Trophoblast cell (in vitro differentiated cells and primary cell): Measurements from ENCODE around the gene FRS3.

ENCODE experiments used
- DNase-seq, 2 donors: peaks; one replicate each; pipeline ENCODE4 v3.0.0-alpha.2; 2016
- H2AFZ ChIP-seq: 2 replicates; pipeline ENCODE4 v1.6.1; 2013; ENCODE audit warnings: low read length, moderate library complexity, mild to moderate bottlenecking; ENCODE audit not compliant: insufficient read depth, poor library complexity
- H2AK5ac ChIP-seq: 2 replicates; pipeline ENCODE4 v1.6.1; 2013; ENCODE audit warnings: mild to moderate bottlenecking, low read length
- H2BK120ac ChIP-seq: 2 replicates; pipeline ENCODE4 v1.6.1; 2013; ENCODE audit warnings: low read length, mild to moderate bottlenecking, moderate library complexity; ENCODE audit not compliant: insufficient read depth, poor library complexity
- H2BK12ac ChIP-seq: 2 replicates; pipeline ENCODE4 v1.6.1; 2013; ENCODE audit warnings: mild to moderate bottlenecking, low read length, moderate library complexity
- H2BK5ac ChIP-seq: 2 replicates; pipeline ENCODE4 v1.6.1; 2013; ENCODE audit warnings: low read length, low read depth, moderate library complexity, mild to moderate bottlenecking; ENCODE audit not compliant: poor library complexity
- H3K14ac ChIP-seq: 2 replicates; pipeline ENCODE4 v1.6.1; 2013; ENCODE audit warnings: mild to moderate bottlenecking, low read length
- H3K18ac ChIP-seq: 2 replicates; pipeline ENCODE4 v1.6.1; 2013; ENCODE audit warnings: mild to moderate bottlenecking, low read length
- H3K23ac ChIP-seq: 2 replicates; pipeline ENCODE4 v1.6.1; 2013; ENCODE audit warnings: low read length
- H3K27ac ChIP-seq: 2 replicates; pipeline ENCODE4 v1.5.1; 2013; ENCODE audit warnings: low read depth, mild to moderate bottlenecking, inconsistent platforms, low read length, moderate library complexity
- H3K27me3 ChIP-seq: 2 replicates; pipeline ENCODE4 v1.6.1; 2013; ENCODE audit warnings: inconsistent platforms, mild to moderate bottlenecking, low read length, moderate library complexity; ENCODE audit not compliant: insufficient read depth
- H3K36me3 ChIP-seq, 2 experiments: 1 replicate in 1 of 2; 2 replicates in 1 of 2; pipeline ENCODE4 v1.6.1; 2013; ENCODE audit warnings: low read length in 2 of 2, mild to moderate bottlenecking in 2 of 2, moderate library complexity in 1 of 2; ENCODE audit not compliant: insufficient read depth in 2 of 2, control insufficient read depth in 1 of 2
- H3K4ac ChIP-seq: 2 replicates; pipeline ENCODE4 v1.6.1; 2013; ENCODE audit warnings: low read depth, mild to moderate bottlenecking, low read length, moderate library complexity
- H3K4me1 ChIP-seq, 2 experiments: 1 replicate in 1 of 2; 2 replicates in 1 of 2; pipeline ENCODE4 v1.6.1; 2013; ENCODE audit warnings: low read length in 2 of 2, mild to moderate bottlenecking in 2 of 2, moderate library complexity in 1 of 2; ENCODE audit not compliant: insufficient read depth in 2 of 2, control insufficient read depth in 1 of 2
- H3K4me2 ChIP-seq: 2 replicates; pipeline ENCODE4 v1.6.1; 2013; ENCODE audit warnings: inconsistent platforms, mild to moderate bottlenecking, low read length, moderate library complexity
- H3K4me3 ChIP-seq: 2 replicates; pipeline ENCODE4 v1.5.1; 2013; ENCODE audit warnings: mild to moderate bottlenecking, low read depth, low read length, inconsistent platforms
- H3K79me1 ChIP-seq: one replicate; pipeline ENCODE4 v1.6.1; 2013; ENCODE audit warnings: low read length
- H3K79me2 ChIP-seq: 2 replicates; pipeline ENCODE4 v1.6.1; 2013; ENCODE audit warnings: low read length, mild to moderate bottlenecking; ENCODE audit not compliant: control insufficient read depth, insufficient read depth, poor library complexity
- H3K9ac ChIP-seq: 2 replicates; pipeline ENCODE4 v1.6.1; 2013; ENCODE audit warnings: mild to moderate bottlenecking, low read length
- H3K9me3 ChIP-seq: 2 replicates; pipeline ENCODE4 v1.6.1; 2013; ENCODE audit warnings: low read depth, mild to moderate bottlenecking, control low read depth, inconsistent platforms, low read length; ENCODE audit not compliant: insufficient read depth
- H4K12ac ChIP-seq: 2 replicates; pipeline ENCODE4 v1.6.1; 2013; ENCODE audit warnings: low read depth, mild to moderate bottlenecking, low read length, moderate library complexity
- H4K8ac ChIP-seq: 2 replicates; pipeline ENCODE4 v1.6.1; 2013; ENCODE audit warnings: low read depth, mild to moderate bottlenecking, low read length, moderate library complexity
- H4K91ac ChIP-seq: one replicate; pipeline ENCODE4 v1.6.1; 2013; ENCODE audit warnings: low read depth, mild to moderate bottlenecking, low read length, moderate library complexity
- WGBS: extraction: QIAGEN DNeasy Blood & Tissue Kit; methylation state at CpG from one replicate; pipeline ENCODE4 v1.1.7; 2013; ENCODE audit warnings: missing lambda C conversion rate; ENCODE audit not compliant: insufficient read length, insufficient coverage; ENCODE audit errors: extremely low coverage; 5-methylcytosine and 5-hydroxymethylcytosine counted together

Gene FRS3

DNA sequence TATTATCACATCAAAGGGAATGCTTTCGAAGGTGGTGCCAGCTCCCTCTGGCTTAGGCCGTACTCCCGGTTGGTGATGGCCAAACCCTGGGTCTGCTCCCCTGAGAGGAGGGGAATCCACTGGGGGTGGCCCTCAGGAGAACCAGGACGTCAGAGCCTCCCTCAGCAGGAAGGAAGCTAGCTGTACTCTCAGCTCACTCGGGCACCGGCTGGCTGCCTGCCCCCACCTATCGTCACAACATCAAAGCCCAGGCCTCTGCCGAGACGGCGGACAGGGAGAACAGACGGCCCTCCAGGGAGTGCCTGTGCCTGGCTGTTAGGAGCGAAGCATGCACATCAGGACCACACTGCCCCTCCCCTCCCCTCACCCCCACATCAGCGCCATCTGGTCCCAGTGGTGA, 23.3 kb downstream of the FRS3 start:
- H3K18ac ChIP-seq = no peak overlapping the region
- H2BK5ac ChIP-seq = no peak overlapping the region
- no peaks in the 10 kb centered on the region for H3K27me3 ChIP-seq
- H4K8ac ChIP-seq = no peak overlapping the region
- no peaks in the 10 kb centered on the region for H3K36me3 ChIP-seq
- H2BK120ac ChIP-seq = no peak overlapping the region
- H3K79me2 ChIP-seq = no peaks in the 10 kb centered on the region
- no peak overlapping the region for H3K14ac ChIP-seq
- H3K9ac ChIP-seq = no peak overlapping the region
- peaks cover 28 to 30% of the 10 kb centered on the region in 2 experiments for H3K4me1 ChIP-seq
- no peak overlapping the region for H3K4me2 ChIP-seq
- DNase-seq = no peak
- no peak overlapping the region for H2BK12ac ChIP-seq
- H3K9me3 ChIP-seq = peaks cover 4% of the 10 kb centered on the region
- H4K12ac ChIP-seq = no peak overlapping the region
- no peak overlapping the region for H4K91ac ChIP-seq
- WGBS = no CpG with 5 or more reads among the region's 13 CpGs
- H2AFZ ChIP-seq = no peak overlapping the region
- no peak overlapping the region for H3K23ac ChIP-seq
- H3K79me1 ChIP-seq = peaks cover 14% of the 10 kb centered on the region
- H2AK5ac ChIP-seq = no peak overlapping the region
- no peak overlapping the region for H3K4me3 ChIP-seq
- no peak overlapping the region for H3K27ac ChIP-seq
- H3K4ac ChIP-seq = no peak overlapping the region

DNA sequence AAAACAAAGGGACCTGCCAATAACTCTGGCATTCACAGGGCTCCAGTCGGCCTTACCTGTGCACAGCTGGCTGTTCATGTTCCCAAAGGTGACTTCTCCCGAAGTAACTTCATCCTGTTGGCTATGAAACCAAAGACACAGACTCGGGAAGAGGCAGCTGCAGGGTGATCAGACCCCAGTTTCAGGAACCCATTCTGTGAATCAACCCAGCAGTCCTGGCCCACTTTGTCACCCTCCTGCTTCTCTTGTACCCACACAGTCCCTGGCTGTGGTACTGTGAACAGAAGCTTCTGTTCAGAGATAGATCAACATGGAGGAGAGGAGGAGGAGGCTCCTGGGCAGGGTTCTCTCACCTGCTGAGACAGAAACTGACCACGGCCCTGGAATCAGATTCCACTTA, 23.8 kb downstream of the FRS3 start:
- no peak overlapping the region for H2AK5ac ChIP-seq
- no peak overlapping the region for H3K23ac ChIP-seq
- no peak overlapping the region for H3K4ac ChIP-seq
- peaks cover 4% of the 10 kb centered on the region for H3K9me3 ChIP-seq
- no peak overlapping the region for H3K4me2 ChIP-seq
- H3K18ac ChIP-seq = no peak overlapping the region
- no peak overlapping the region for H4K12ac ChIP-seq
- no peak overlapping the region for H2BK5ac ChIP-seq
- H2BK120ac ChIP-seq = no peak overlapping the region
- no CpG with 5 or more reads among the region's 4 CpGs for WGBS
- no peaks in the 10 kb centered on the region for H3K27me3 ChIP-seq
- no peak overlapping the region for H3K14ac ChIP-seq
- H2BK12ac ChIP-seq = no peak overlapping the region
- H3K27ac ChIP-seq = no peak overlapping the region
- no peak overlapping the region for H3K4me3 ChIP-seq
- H2AFZ ChIP-seq = no peak overlapping the region
- H4K91ac ChIP-seq = no peak overlapping the region
- peaks cover 28 to 30% of the 10 kb centered on the region in 2 experiments for H3K4me1 ChIP-seq
- no peak for DNase-seq
- H3K9ac ChIP-seq = no peak overlapping the region
- H3K79me2 ChIP-seq = no peaks in the 10 kb centered on the region
- H3K79me1 ChIP-seq = peaks cover 14% of the 10 kb centered on the region
- no peak overlapping the region for H4K8ac ChIP-seq
- H3K36me3 ChIP-seq = no peaks in the 10 kb centered on the region

DNA sequence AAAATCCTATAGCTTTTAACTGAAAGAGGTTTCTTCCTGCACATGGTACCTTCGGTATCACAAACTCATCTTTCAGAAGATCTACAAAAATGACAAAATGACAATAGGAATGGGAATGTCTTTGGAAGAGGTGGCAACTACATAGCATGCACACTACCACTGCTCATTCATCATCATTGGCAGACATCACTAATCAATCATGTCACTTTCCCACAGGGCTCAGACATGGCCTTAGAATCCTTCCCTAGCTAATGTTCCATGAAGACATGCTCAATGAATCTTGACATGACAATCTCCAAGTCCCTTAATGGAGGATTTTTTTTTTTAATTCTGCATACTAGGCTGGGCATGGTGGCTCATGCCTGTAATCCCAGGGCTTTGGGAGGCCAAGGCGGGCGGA, 29.3 kb downstream of the FRS3 start:
- no peaks in the 10 kb centered on the region for H3K79me2 ChIP-seq
- no peaks in the 10 kb centered on the region for H3K27me3 ChIP-seq
- peaks cover 4% of the 10 kb centered on the region for H3K79me1 ChIP-seq
- H3K9ac ChIP-seq = no peak overlapping the region
- no peak overlapping the region for H2AFZ ChIP-seq
- H3K23ac ChIP-seq = no peak overlapping the region
- no peak overlapping the region for H2AK5ac ChIP-seq
- H4K8ac ChIP-seq = no peak overlapping the region
- no peak overlapping the region for H3K27ac ChIP-seq
- H3K18ac ChIP-seq = no peak overlapping the region
- H4K91ac ChIP-seq = no peak overlapping the region
- WGBS = no CpG with 5 or more reads among the region's 3 CpGs
- H2BK12ac ChIP-seq = no peak overlapping the region
- no peaks in the 10 kb centered on the region for H3K9me3 ChIP-seq
- no peak overlapping the region for H3K14ac ChIP-seq
- H2BK120ac ChIP-seq = no peak overlapping the region
- DNase-seq = no peak
- no peak overlapping the region for H3K4ac ChIP-seq
- no peaks in the 10 kb centered on the region for H3K36me3 ChIP-seq
- H3K4me1 ChIP-seq = peaks cover 15 to 16% of the 10 kb centered on the region in 2 experiments
- no peak overlapping the region for H3K4me3 ChIP-seq
- no peak overlapping the region for H2BK5ac ChIP-seq
- H4K12ac ChIP-seq = no peak overlapping the region
- no peak overlapping the region for H3K4me2 ChIP-seq

DNA sequence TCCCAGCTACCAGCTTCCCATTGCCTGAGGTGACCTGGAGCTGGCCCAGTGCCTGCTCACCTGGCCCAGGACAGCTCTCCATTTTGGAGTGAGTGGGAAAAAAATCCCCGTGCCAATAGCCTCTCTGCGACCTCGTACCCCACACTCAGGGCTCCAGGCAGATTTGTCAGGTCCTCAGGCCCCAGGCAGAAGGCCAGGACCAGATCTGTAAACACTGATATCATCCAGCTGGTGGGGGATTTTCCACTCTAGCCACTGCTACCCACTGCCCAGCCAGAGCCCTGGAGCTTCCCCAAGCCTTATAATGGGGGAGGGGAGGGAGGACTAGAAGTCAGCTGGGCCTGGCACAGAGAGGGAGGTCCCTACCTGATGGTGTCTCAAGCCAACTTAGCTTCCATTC, 31.2 kb downstream of the FRS3 start:
- Histone ChIP-seq H3K9me3 (no peaks in the 10 kb centered on the region), H3K4ac (no peak overlapping the region), H4K12ac (no peak overlapping the region), H3K9ac (no peak overlapping the region), H3K23ac (no peak overlapping the region), H4K8ac (peak overlapping the region; percentile 32), H3K79me1 (peaks cover 4% of the 10 kb centered on the region), H2BK5ac (peak overlapping the region; percentile 2), H2AK5ac (peak overlapping the region; percentile 1), H3K27me3 (no peaks in the 10 kb centered on the region), H3K27ac (no peak overlapping the region), H3K4me1 (peaks cover 15 to 17% of the 10 kb centered on the region in 2 experiments), H2AFZ (no peak overlapping the region), H3K14ac (no peak overlapping the region), H3K18ac (no peak overlapping the region), H2BK12ac (no peak overlapping the region), H3K4me3 (no peak overlapping the region), H3K79me2 (no peaks in the 10 kb centered on the region), H2BK120ac (peak overlapping the region; percentile 8), H3K36me3 (no peaks in the 10 kb centered on the region), H4K91ac (peak overlapping the region; percentile 32), H3K4me2 (no peak overlapping the region)
- no CpG with 5 or more reads among the region's 3 CpGs for WGBS
- DNase-seq = no peak
